Measurements from ENCODE around the gene EIF2AK2.
"Not testable (repeated sequence)": the region's sequence is repeated elsewhere in the genome, so short reads cannot be mapped to it uniquely, and the experiment has no call there.

EIF2AK2 gene

GRCh38 chr2:37156857-37157714, at the start of gene EIF2AK2:
EIF2AK2 (minus strand) TSS chr2:37156980; CDS start chr2:37147806, 9,174 bp downstream.
- peak; percentile 88 for DNase-seq

GRCh38 chr2:37205689-37206341, 49.0 kb upstream of the EIF2AK2 start:
- no peak for DNase-seq

- DNase-seq: not testable (repeated sequence)
These were observed 48.4 kb upstream of the EIF2AK2 start for GRCh38 chr2:37205071-37205661.

GRCh38 chr2:37203708-37204107, 46.9 kb upstream of the EIF2AK2 start:
- no peak for DNase-seq

- DNase-seq: no peak
These were observed 45.0 kb upstream of the EIF2AK2 start for GRCh38 chr2:37201766-37202165.

GRCh38 chr2:37201208-37201607, 44.4 kb upstream of the EIF2AK2 start:
- DNase-seq: no peak

GRCh38 chr2:37198681-37199065, 41.9 kb upstream of the EIF2AK2 start:
- DNase-seq: no peak

GRCh38 chr2:37196320-37197195, 39.8 kb upstream of the EIF2AK2 start, which contains the start of gene CEBPZOS:
CEBPZOS (plus strand) TSS chr2:37196496; CDS start chr2:37199705, 3,209 bp downstream.
- peak; percentile 98 for DNase-seq

- not testable (repeated sequence) for DNase-seq
These were observed 39.1 kb upstream of the EIF2AK2 start for GRCh38 chr2:37195862-37196319.

- no peak for DNase-seq
These were observed 35.8 kb upstream of the EIF2AK2 start for GRCh38 chr2:37192551-37192950.

- DNase-seq: no peak
These were observed 35.0 kb upstream of the EIF2AK2 start for GRCh38 chr2:37191747-37192146.

- no peak for DNase-seq
These were observed 34.5 kb upstream of the EIF2AK2 start for GRCh38 chr2:37191253-37191652.

- no peak for DNase-seq
These were observed 33.5 kb upstream of the EIF2AK2 start for GRCh38 chr2:37190290-37190689.

GRCh38 chr2:37189452-37190153, 32.8 kb upstream of the EIF2AK2 start:
- DNase-seq: no peak

- DNase-seq: no peak
These were observed 31.8 kb upstream of the EIF2AK2 start, which contains the start of gene SULT6B1 for GRCh38 chr2:37188570-37188969. SULT6B1 (minus strand) TSS chr2:37188670; CDS start chr2:37188640, 30 bp downstream.

- no peak for DNase-seq
These were observed 25.2 kb upstream of the EIF2AK2 start for GRCh38 chr2:37181726-37182684.

- DNase-seq: no peak
These were observed 23.9 kb upstream of the EIF2AK2 start for GRCh38 chr2:37180640-37181039.

- DNase-seq: no peak
These were observed 23.3 kb upstream of the EIF2AK2 start for GRCh38 chr2:37180006-37180639.

- no peak for DNase-seq
These were observed 17.0 kb upstream of the EIF2AK2 start for GRCh38 chr2:37173741-37174140.

- no peak for DNase-seq
These were observed 14.8 kb upstream of the EIF2AK2 start for GRCh38 chr2:37171624-37171950.

All from activated CD8-positive, alpha-beta memory T cell treated with anti-CD3 and anti-CD28 coated beads for 24 hours (primary cell).